ENCODE data around the gene DLG2. TPM values are rescaled to one million over a fixed set of nuclear protein-coding genes. Genes with fewer than 3 reads are reported as not detected.

The DLG2 gene
- total and polyA plus RNA-seq, 2 donors (not counting 3 experiments of a cell fraction or from before 2014, with no cell fraction given): 0.15 to 1.1 TPM

DNA sequence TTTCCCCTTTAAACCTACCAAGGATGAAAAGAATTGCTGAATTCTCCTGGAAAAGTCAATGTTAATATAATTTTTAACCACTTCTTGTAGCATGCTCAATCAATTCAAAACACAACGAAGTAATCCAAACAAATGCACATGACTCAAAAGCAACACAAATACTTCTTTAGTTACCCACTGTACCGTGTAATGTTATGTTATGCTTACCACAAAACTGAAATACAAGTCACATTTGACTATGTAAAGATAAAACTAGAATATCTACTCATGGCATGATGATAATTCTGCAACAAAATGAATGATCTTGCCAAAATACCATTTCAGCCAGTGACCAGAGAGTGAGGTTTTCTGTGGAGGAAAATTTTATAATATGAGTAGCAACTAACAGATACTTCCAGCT lies 587.0 kb downstream of the DLG2 start:
- DNase-seq (ENCODE audit: low read depth, low spot score) (no peak), FAIRE-seq (no peak)
- dilution Hi-C loops (cut with MboI; ENCODE audit: extremely low pct_ligation_motif_present, low sequenced_read_pairs): no loop called here

More for the DNA sequence above, 587.0 kb downstream of the DLG2 start:
- Histone ChIP-seq H3K27ac (ENCODE audit: insufficient read depth, low read depth, low read length) (no peak overlapping the region), H3K9me1 (replicated peaks; ENCODE audit: control insufficient read depth, extremely low read depth, insufficient read depth, low read length) (no peaks in the 10 kb centered on the region), H4K20me1 (replicated peaks; ENCODE audit: control insufficient read depth, extremely low read depth, insufficient read depth, low read length) (no peaks in the 10 kb centered on the region), H3K4me2 (ENCODE audit: insufficient read depth, low read length) (no peak overlapping the region), H3K9ac (replicated peaks; ENCODE audit: extremely low read depth, insufficient read depth, low read length) (no peak overlapping the region), H3K9me3 (replicated peaks; ENCODE audit: control insufficient read depth, insufficient read depth, low read length) (peaks cover 2% of the 10 kb centered on the region), H3K79me2 (ENCODE audit: control insufficient read depth, insufficient read depth, low read length) (no peaks in the 10 kb centered on the region), H3K4me1 (ENCODE audit: control insufficient read depth, extremely low read depth, insufficient read depth, low read length) (no peaks in the 10 kb centered on the region), H3K4me3 (replicated peaks in 1 of 3; ENCODE audit: insufficient read depth in 1 of 3, low read depth in 1 of 3, low read length in 3 of 3) (no peak overlapping the region), H3K36me3 (ENCODE audit: control insufficient read depth in 2 of 2, extremely low read depth in 1 of 2, insufficient read depth in 2 of 2, low read length in 2 of 2) (no peaks in the 10 kb centered on the region), H2AFZ (ENCODE audit: low read depth, low read length) (no peak overlapping the region), H3K27me3 (ENCODE audit: control insufficient read depth in 2 of 2, insufficient read depth in 2 of 2, low read length in 2 of 2) (no peaks in the 10 kb centered on the region)
- ChIA-PET POLR2A (no interaction called here), CTCF (no interaction called here)
- intact Hi-C loops (cut with micrococcal nuclease): no loop called here
- TF ChIP-seq JUN (IDR thresholded peaks at IDR 0.05; ENCODE audit: borderline replicate concordance, insufficient read depth, insufficient read length, low read depth) (no peak), FOS (IDR thresholded peaks at IDR 0.05; ENCODE audit: borderline replicate concordance, insufficient read depth, low read length) (no peak), CTCF (IDR thresholded peaks at IDR 0.05; ENCODE audit: extremely low read depth in 1 of 2, insufficient read depth in 1 of 2, low read depth in 1 of 2, low read length in 2 of 2) (no peak), POLR2AphosphoS5 (IDR thresholded peaks at IDR 0.05; ENCODE audit: insufficient read depth, low read depth, low read length) (no peak), MYC (IDR thresholded peaks at IDR 0.05; ENCODE audit: low read depth, low read length) (no peak), POLR2A (IDR thresholded peaks at IDR 0.05; ENCODE audit: low read depth, low read length) (no peak), EZH2 (IDR thresholded peaks at IDR 0.05; ENCODE audit: borderline replicate concordance, low read depth, low read length, severe bottlenecking) (no peak), GATA2 (IDR thresholded peaks at IDR 0.05; ENCODE audit: insufficient read depth, insufficient read length, low read depth, low read length) (no peak)
- TF ChIP-seq, protein P1, sequence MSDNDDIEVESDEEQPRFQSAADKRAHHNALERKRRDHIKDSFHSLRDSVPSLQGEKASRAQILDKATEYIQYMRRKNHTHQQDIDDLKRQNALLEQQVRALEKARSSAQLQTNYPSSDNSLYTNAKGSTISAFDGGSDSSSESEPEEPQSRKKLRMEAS (IDR thresholded peaks at IDR 0.05; ENCODE audit: insufficient read depth, insufficient read length): no peak
- BruUV-seq (replicated peaks): no TSS peak
